Sigmoid colon (tissue), 7 donors: Measurements from ENCODE around the gene NCKAP5. TPM values are rescaled to one million over a fixed set of nuclear protein-coding genes. Genes with fewer than 3 reads are reported as not detected.

ENCODE experiments used
- DNase-seq: peaks from one replicate; pipeline ENCODE4 v3.0.0-alpha.2; 2019
- H3K27ac ChIP-seq, 4 donors: fragments of 200-600 bp; sonication (generic); one replicate each; pipeline ENCODE4 v1.5.1; 2016 to 2019; ENCODE audit warnings: mild to moderate bottlenecking in 1 of 4
- H3K27me3 ChIP-seq, 3 donors: fragments of 200-600 bp; sonication (generic); one replicate each; pipeline ENCODE4 v1.5.1; 2019; ENCODE audit warnings: mild to moderate bottlenecking in 1 of 3
- H3K36me3 ChIP-seq, 4 donors: fragments of 200-600 bp; sonication (generic); one replicate each; pipeline ENCODE4 v1.5.1; 2016 to 2019
- H3K4me1 ChIP-seq, 4 donors: fragments of 200-600 bp; sonication (generic); one replicate each; pipeline ENCODE4 v1.5.1; 2017 to 2019
- H3K4me3 ChIP-seq, 4 donors: fragments of 200-600 bp; sonication (generic); one replicate each; pipeline ENCODE4 v1.5.1; 2017 to 2019; ENCODE audit warnings: mild to moderate bottlenecking in 2 of 4, moderate library complexity in 1 of 4
- H3K9me3 ChIP-seq, 4 donors: fragments of 200-600 bp in 3 of 4; sonication (generic) in 3 of 4; one replicate each; pipeline versions ENCODE4 v1.5.1 to v1.6.1; 2013 to 2019
- EP300 ChIP-seq, 4 donors: sonication (generic); formaldehyde crosslinking; IDR thresholded peaks; one replicate each; pipeline ENCODE4 v1.6.1; 2017; ENCODE audit warnings: antibody characterized with exemption in 4 of 4
- POLR2A ChIP-seq, 2 donors: fragments of 450-650 bp; IDR thresholded peaks; one replicate each; pipeline ENCODE4 v1.6.1; 2016; ENCODE audit warnings: antibody characterized with exemption in 2 of 2, mild to moderate bottlenecking in 2 of 2, moderate library complexity in 2 of 2
- POLR2AphosphoS5 ChIP-seq, 4 donors: sonication (generic); formaldehyde crosslinking; IDR thresholded peaks; one replicate each; pipeline ENCODE4 v1.6.1; 2017; ENCODE audit warnings: antibody characterized with exemption in 4 of 4
- WGBS, 2 donors: extraction: QIAGEN DNeasy Blood & Tissue Kit; methylation state at CpG; one replicate each; pipeline ENCODE4 v1.1.7; 2013; 5-methylcytosine and 5-hydroxymethylcytosine counted together
- intact Hi-C: fragments of 100-400 bp; cut with DNase I; formaldehyde crosslinking; loops from one replicate; pipeline ENCODE4 v1.15.1; 2023
- polyA plus RNA-seq, 3 donors: library from polyadenylated mRNA; stranded (reverse); fragments of 200-250 nt; gene quantifications; one replicate each; pipeline ENCODE4 v1.2.3, GENCODE V29; 2013
- total RNA-seq, 4 donors: library from RNA; depleted of rRNA; stranded (reverse); fragments of >200 nt; gene quantifications; one replicate each; pipeline ENCODE4 v1.1.0, GENCODE V29; 2016
- TF ChIP-seq, protein P1 (sequence below), 4 experiments: fragments of 450-650 bp in 3 of 4; fragments of 200-600 bp in 1 of 4; IDR thresholded peaks; one replicate each; pipeline ENCODE4 v1.5.1; 2016 to 2019; ENCODE audit warnings: antibody characterized with exemption in 4 of 4, mild to moderate bottlenecking in 3 of 4, moderate library complexity in 2 of 4
- donor health status: healthy with polysubstance abuse.
- donor health status: Bipolar disorder and iron deficiency.
- donor health status: healthy.

NCKAP5 gene
- total and polyA plus RNA-seq, 7 donors = under 0.01 to 3.7 (median 0.60) TPM

GRCh38 chr2:133197156-133197555, 371.1 kb downstream of the NCKAP5 start:
- no peak for TF ChIP-seq POLR2AphosphoS5 (IDR thresholded peaks at IDR 0.05)
- TF ChIP-seq, protein P1, sequence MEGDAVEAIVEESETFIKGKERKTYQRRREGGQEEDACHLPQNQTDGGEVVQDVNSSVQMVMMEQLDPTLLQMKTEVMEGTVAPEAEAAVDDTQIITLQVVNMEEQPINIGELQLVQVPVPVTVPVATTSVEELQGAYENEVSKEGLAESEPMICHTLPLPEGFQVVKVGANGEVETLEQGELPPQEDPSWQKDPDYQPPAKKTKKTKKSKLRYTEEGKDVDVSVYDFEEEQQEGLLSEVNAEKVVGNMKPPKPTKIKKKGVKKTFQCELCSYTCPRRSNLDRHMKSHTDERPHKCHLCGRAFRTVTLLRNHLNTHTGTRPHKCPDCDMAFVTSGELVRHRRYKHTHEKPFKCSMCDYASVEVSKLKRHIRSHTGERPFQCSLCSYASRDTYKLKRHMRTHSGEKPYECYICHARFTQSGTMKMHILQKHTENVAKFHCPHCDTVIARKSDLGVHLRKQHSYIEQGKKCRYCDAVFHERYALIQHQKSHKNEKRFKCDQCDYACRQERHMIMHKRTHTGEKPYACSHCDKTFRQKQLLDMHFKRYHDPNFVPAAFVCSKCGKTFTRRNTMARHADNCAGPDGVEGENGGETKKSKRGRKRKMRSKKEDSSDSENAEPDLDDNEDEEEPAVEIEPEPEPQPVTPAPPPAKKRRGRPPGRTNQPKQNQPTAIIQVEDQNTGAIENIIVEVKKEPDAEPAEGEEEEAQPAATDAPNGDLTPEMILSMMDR (IDR thresholded peaks at IDR 0.05) = no peak
- TF ChIP-seq POLR2A (IDR thresholded peaks at IDR 0.05) = no peak
- TF ChIP-seq EP300 (IDR thresholded peaks at IDR 0.05) = no peak
- Histone ChIP-seq H3K27ac (no peak overlapping the region), H3K4me3 (no peak overlapping the region), H3K36me3 (no peaks in the 10 kb centered on the region), H3K27me3 (no peaks in the 10 kb centered on the region), H3K4me1 (no peaks in the 10 kb centered on the region), H3K9me3 (no peaks in the 10 kb centered on the region)
- no peak for DNase-seq
- 75 to 83% methylated on average over 2 of the region's 2 CpGs for WGBS, 2 donors
- intact Hi-C loops = no loop called here

- no peak for DNase-seq
- TF ChIP-seq, protein P1 (IDR thresholded peaks at IDR 0.05) = no peak
- TF ChIP-seq POLR2AphosphoS5 (IDR thresholded peaks at IDR 0.05) = no peak
- no peaks in the 10 kb centered on the region for H3K27me3 ChIP-seq
- no peak overlapping the region for H3K4me3 ChIP-seq
- intact Hi-C loops = no loop called here
- no peak overlapping the region for H3K27ac ChIP-seq
- no peaks in the 10 kb centered on the region for H3K4me1 ChIP-seq
- no peaks in the 10 kb centered on the region for H3K36me3 ChIP-seq
- H3K9me3 ChIP-seq = no peaks in the 10 kb centered on the region
- 77 to 82% methylated on average over 5 of the region's 5 CpGs for WGBS, 2 donors
Measured at GRCh38 chr2:133194777-133195335, 373.4 kb downstream of the NCKAP5 start.

GRCh38 chr2:133194362-133194655, 374.0 kb downstream of the NCKAP5 start:
- intact Hi-C loops = no loop called here
- Histone ChIP-seq H3K27me3 (no peaks in the 10 kb centered on the region), H3K36me3 (no peaks in the 10 kb centered on the region), H3K9me3 (no peaks in the 10 kb centered on the region), H3K4me1 (no peaks in the 10 kb centered on the region), H3K4me3 (no peak overlapping the region), H3K27ac (no peak overlapping the region)
- 63 to 77% methylated on average over 4 of the region's 4 CpGs for WGBS, 2 donors
- TF ChIP-seq POLR2AphosphoS5 (IDR thresholded peaks at IDR 0.05) (no peak), POLR2A (IDR thresholded peaks at IDR 0.05) (no peak), EP300 (IDR thresholded peaks at IDR 0.05) (no peak)
- TF ChIP-seq, protein P1 (IDR thresholded peaks at IDR 0.05) = no peak
- no peak for DNase-seq

DNA sequence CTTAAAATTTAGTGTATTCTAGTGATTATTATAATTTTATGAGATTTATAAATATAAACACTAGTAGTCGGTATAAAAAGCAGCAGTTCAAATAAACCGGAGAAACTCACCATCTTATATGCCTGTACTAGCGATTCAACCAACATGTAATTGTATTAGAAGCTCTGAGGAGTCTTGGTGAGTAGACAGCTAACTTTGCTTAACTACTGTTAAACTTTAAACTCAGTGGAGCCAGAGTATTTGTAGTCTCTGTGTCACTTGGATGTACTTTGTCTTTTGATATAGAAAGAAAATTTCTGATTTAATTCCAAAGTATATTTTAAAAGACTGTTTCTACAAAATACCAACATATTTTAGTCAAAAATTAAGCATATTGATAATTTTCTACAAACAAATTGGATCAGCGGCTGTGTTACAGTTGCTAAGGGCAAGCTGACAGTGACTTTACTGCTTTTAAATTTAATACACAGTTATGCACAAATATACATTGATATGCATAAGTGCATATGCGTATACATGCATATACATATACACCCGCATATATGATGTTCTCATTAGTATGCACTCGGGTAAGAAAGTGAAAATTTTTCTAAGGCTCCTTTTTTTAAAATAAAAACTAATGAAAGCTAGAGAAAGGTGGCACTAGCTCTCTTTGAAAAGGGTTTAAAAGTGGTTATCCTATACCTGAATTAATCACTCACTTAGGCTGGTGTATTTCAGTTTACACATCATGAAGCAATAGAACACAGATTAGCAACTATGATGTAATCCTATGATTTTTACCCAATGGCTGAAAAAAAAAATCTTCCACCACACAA, 374.5 kb downstream of the NCKAP5 start:
- no peaks in the 10 kb centered on the region for H3K27me3 ChIP-seq
- no peak for DNase-seq
- H3K27ac ChIP-seq = no peak overlapping the region
- no peak for TF ChIP-seq EP300 (IDR thresholded peaks at IDR 0.05)
- TF ChIP-seq, protein P1 (IDR thresholded peaks at IDR 0.05) = no peak
- TF ChIP-seq POLR2AphosphoS5 (IDR thresholded peaks at IDR 0.05) = no peak
- no peak for TF ChIP-seq POLR2A (IDR thresholded peaks at IDR 0.05)
- intact Hi-C loops = no loop called here
- no peaks in the 10 kb centered on the region for H3K36me3 ChIP-seq
- no peaks in the 10 kb centered on the region for H3K4me1 ChIP-seq
- no peaks in the 10 kb centered on the region for H3K9me3 ChIP-seq
- H3K4me3 ChIP-seq = no peak overlapping the region
- 75 to 85% methylated on average over 7 of the region's 7 CpGs for WGBS, 2 donors
